ENCODE measurements around the gene SLC16A12.
A peak's percentile ranks its signal among the peaks of the same experiment; 100 is the strongest.
"Not testable (repeated sequence)": the region's sequence is repeated elsewhere in the genome, so short reads cannot be mapped to it uniquely, and the experiment has no call there.

The SLC16A12 gene

GRCh38 chr10:89548673-89549072 lies 13.3 kb upstream of the SLC16A12 start:
- DNase-seq, result no peak

- no peak for DNase-seq
Measured at GRCh38 chr10:89547853-89548513, 12.6 kb upstream of the SLC16A12 start.

GRCh38 chr10:89546651-89547050 lies 11.3 kb upstream of the SLC16A12 start:
- not testable (repeated sequence) for DNase-seq

GRCh38 chr10:89543841-89544240 lies 8.4 kb upstream of the SLC16A12 start:
- DNase-seq, result no peak

GRCh38 chr10:89540420-89540949 lies 5.1 kb upstream of the SLC16A12 start:
- no peak for DNase-seq

GRCh38 chr10:89537364-89537763 lies 2.0 kb upstream of the SLC16A12 start:
- DNase-seq, result no peak

- no peak for DNase-seq
Measured at GRCh38 chr10:89536013-89536354, 590 bp upstream of the SLC16A12 start.

GRCh38 chr10:89534826-89535166 lies 598 bp downstream of the SLC16A12 start:
- no peak for DNase-seq

- no peak for DNase-seq
Measured at GRCh38 chr10:89532476-89532875, 2.9 kb downstream of the SLC16A12 start.

GRCh38 chr10:89531359-89531758 lies 4.0 kb downstream of the SLC16A12 start:
- DNase-seq, result no peak

- not testable (repeated sequence) for DNase-seq
Measured at GRCh38 chr10:89529711-89530110, 5.7 kb downstream of the SLC16A12 start.

GRCh38 chr10:89526358-89526757 lies 9.0 kb downstream of the SLC16A12 start:
- DNase-seq, result no peak

GRCh38 chr10:89525556-89525955 lies 9.8 kb downstream of the SLC16A12 start:
- DNase-seq, result peak; percentile 54

- DNase-seq, result no peak
Measured at GRCh38 chr10:89524279-89524678, 11.1 kb downstream of the SLC16A12 start.

GRCh38 chr10:89523274-89523673 lies 12.1 kb downstream of the SLC16A12 start:
- no peak for DNase-seq

GRCh38 chr10:89522463-89522862 lies 12.9 kb downstream of the SLC16A12 start:
- DNase-seq, result no peak

GRCh38 chr10:89521368-89521767 lies 14.0 kb downstream of the SLC16A12 start:
- DNase-seq, result no peak

GRCh38 chr10:89520706-89521105 lies 14.7 kb downstream of the SLC16A12 start:
- DNase-seq, result no peak

GRCh38 chr10:89518876-89519842 lies 16.2 kb downstream of the SLC16A12 start:
- DNase-seq, result no peak

GRCh38 chr10:89518108-89518507 lies 17.3 kb downstream of the SLC16A12 start:
- DNase-seq, result no peak

- DNase-seq, result no peak
Measured at GRCh38 chr10:89516149-89516832, 19.1 kb downstream of the SLC16A12 start.

- DNase-seq, result no peak
Measured at GRCh38 chr10:89515031-89515841, 20.2 kb downstream of the SLC16A12 start.

GRCh38 chr10:89513206-89513605 lies 22.2 kb downstream of the SLC16A12 start:
- DNase-seq, result no peak

Data from DMS153 (cell line).